GM19463 (cell line): Measurements from ENCODE around the gene SNED1.
"Not testable (repeated sequence)": the region's sequence is repeated elsewhere in the genome, so short reads cannot be mapped to it uniquely, and the experiment has no call there.

Experiments used
- ATAC-seq: cut with Tn5 transposase; IDR thresholded peaks from one replicate; pipeline ENCODE4 v1.9.1; 2021; ENCODE audit warnings: mild to moderate bottlenecking, moderate library complexity; ENCODE audit not compliant: unreplicated experiment

Gene SNED1

GRCh38 chr2:241081643-241082340 is 83.4 kb downstream of the SNED1 start:
- no peak for ATAC-seq

DNA sequence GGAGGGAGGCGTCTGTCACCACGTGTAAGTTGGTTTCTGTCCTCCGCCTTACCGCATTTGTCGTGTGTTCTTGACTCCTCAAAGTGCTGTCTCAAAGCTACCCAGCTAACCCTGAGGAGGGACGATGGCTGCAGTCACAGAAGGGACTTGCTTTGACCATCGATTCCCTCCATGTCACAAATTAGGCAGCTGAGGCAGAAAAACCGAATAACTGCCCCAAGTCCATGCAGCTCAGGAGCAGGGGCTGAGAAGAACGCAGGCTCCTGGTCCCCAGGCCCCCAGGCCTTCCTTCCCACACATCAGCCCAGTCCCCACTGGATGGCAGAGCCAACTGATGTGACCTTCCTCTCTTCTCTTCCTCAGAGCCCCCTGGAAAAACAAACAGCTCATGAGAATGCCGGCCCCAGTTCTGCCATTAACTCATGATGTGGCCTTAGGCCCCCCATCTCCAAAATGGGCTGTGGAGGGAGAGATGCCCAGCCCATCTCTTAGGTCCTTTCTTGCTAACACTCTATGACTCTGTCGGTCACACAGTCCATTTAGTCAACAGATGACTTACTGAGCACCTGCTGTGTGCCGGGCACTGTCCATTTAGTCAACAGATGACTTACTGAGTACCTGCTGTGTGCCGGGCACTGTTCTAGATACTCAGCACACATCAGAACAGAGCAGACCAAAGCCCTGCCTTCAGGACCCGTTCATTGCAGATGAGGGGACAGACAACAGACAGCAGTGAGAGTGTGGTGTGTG is 84.1 kb downstream of the SNED1 start:
- ATAC-seq, result no peak

GRCh38 chr2:241083091-241083415 is 84.6 kb downstream of the SNED1 start:
- ATAC-seq, result no peak

DNA sequence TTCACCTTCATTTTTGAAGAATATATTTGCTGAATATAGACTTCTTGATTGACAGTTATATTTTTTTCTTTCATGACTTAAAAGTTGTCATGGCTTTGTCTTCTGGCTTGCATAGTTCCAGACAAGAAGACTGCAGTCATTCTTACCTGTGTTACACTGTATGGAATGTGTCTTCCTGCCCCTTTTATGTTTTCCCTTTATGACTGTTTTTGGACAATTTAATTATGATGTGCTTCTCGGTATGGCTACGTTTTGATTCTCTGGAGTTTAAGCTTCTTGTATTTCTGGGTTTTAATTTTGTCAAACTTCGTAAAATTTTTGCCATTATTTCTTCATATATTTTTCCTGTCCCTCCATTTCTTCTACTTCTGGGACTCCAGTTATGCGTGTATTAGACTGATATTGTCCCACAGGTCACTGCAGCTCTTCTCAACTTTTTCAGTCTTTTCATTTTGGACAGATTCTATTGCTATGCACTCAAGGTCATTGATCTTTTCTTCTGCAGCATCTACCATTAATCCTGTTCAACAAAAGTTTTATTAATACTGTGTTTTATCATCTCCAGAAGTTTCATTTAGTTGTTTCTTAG is 86.5 kb downstream of the SNED1 start:
- ATAC-seq, result no peak

- ATAC-seq, result peak; percentile 73
These were observed 89.2 kb downstream of the SNED1 start for GRCh38 chr2:241087420-241088268.

DNA sequence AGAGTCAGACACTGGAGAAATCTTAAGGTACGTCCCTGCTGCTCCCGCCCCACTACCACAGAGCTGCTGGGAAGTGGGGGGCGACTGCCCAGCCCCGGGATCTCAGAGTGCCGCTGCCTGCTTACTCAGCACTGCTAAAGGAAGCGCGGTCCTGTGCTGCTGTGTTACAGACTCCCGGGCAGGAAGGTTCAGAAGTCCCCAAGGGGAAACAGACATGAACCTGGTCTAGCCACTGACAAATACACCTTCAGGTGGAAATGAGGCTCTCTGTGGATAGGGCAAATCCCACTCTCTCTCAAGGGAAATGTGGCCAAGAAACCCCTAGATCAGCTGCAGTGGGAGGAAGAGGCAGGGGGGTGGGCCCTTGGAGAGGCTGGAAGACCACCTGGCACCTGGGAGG is 90.0 kb downstream of the SNED1 start:
- ATAC-seq, result peak; percentile 25

GRCh38 chr2:241088791-241089732 is 90.6 kb downstream of the SNED1 start:
- no peak for ATAC-seq

- ATAC-seq, result no peak
These were observed 92.8 kb downstream of the SNED1 start for GRCh38 chr2:241091201-241091600.

DNA sequence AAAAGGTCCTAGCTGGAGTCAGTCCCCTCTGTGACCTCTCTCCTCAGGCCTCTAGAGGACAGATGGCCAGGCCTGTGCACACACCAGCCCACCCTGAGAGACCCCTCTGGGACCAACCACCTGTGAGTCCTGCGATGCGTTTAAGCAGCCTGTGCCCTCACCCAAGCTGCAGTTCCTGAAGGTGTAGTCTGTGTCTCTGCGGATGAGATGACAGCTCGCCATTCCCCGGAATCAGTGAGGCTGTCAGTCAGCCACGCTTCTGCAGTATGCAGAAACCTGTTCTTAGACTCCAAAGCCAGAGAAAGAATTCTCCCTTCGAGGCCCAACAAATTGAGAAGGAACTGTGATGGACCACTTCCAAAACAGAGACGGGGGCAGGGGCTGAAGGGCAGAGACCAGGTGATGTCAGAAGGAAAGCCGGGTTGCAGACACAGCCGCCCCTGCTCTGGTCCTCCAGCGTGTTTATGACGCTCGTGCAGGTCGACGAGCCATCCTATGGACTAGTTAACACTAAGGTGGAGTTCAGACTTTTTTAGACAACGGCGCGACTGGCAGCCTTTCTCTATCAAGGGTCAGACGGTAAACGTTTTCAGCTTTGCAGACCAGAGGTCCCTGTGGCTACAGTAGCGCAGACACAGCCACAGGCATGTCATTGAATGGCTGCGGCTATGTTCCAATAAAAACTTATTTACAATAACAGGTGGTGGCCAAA is 93.5 kb downstream of the SNED1 start:
- ATAC-seq, result no peak

DNA sequence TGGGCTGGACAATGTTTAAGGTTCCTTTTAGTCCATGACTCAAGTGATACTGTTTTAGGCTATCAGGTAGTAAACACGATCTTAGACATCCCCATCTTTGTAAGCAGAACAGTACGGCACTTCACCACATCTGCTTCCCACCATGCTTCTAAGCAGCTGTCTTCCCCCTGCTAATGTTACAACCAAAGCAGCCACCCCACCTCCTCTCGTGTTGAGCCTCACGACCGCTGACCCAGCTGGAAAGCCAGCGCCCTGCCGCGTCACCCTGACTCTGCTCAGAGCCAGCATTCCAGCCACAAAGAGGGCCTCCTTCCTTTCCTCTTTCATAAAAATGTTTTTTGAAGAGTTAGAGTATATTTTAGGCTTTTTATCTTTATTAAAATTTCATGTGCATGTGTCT is 94.3 kb downstream of the SNED1 start:
- no peak for ATAC-seq

- not testable (repeated sequence) for ATAC-seq
These were observed 94.8 kb downstream of the SNED1 start for GRCh38 chr2:241093133-241093781.

DNA sequence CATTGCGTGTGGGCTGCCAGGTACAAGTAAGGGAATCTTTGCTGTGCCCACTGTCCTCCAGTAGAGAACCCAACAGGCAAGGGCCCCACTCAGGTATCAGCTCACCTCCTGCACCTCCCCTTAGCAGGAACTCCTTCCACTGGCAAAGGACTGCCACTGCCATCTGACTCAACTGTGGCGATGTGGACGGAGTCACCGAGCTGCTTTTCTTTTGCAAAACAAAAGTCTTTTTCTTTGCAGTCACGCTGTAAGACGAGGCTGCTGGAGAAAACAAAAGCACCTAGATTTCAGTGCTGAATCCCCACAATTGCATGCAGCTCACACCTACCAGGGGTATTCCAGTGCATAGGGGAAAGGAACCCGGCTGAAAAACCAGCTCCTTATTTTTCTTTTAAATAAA is 95.8 kb downstream of the SNED1 start:
- ATAC-seq, result no peak

DNA sequence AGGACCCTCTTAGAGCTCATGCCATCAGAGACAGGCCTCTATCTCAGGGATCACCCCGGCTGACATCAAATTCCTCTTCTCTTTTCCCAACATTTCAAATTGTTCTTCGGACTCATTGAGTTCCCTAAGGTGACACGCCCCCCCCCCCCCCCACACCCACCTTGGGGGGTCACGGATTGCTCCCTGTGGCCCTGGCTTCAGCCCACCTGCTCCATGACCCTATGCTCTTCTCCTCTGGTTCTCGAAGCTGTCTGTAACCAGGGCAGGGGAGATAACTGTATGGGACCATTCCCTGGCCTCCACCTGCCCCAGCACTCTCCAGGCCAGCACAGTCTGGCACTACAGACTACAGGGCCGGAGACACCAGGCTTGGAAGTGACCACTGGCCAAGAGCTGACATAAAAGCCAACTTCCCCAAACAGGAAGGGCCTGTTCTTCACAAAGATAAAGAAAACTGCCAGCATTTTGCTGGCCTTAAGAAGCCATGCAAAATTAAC is 96.6 kb downstream of the SNED1 start:
- ATAC-seq, result no peak

DNA sequence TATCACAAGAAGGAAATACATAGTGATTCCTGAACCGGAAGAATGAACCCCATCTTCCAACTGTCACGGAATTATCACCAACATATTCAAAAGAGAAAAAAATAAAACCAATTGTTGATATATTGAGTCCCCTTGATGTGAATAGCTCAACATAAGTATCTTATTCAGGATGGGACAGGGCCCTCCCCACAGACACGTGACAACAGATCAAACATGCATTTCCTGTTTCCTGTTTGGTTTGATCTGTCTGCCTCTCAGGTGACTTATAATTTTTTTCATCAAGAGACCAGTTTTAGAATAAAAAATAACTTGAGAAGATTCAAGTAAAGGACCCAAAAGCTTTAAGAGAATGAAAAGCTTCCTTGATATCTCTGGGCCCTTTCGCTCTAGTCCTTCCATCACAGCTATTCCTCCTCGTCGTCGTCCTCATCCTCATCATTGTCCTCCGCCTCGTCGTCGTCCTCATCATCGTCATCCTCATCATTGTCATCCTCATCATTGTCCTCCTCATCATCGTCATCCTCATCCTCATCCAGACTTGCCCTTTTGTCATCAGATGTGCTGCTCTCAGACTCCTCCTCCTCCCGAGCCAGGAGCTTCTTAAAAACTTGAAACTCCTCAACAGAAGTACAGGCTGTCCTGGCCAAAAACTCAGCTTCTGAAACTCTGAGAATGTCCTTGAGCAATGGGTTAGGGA is 97.3 kb downstream of the SNED1 start:
- ATAC-seq, result no peak

DNA sequence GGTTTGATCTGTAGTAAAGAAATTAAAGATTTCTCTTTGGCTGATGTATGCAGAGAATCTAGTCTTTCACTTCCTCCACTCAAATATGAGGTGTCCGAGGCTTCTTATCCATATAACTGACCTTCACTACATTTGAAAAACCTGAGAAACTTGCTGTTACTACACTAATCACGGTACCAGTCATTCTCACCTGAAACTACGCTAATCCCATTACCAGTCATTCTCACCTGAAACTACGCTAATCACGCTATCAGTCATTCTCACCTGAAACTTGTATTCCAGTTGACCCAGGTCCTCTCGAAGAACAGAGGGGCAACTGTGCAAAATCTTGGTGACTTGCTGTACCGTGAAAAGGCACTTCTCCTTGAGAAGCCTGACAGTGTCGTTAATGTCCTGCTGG is 98.6 kb downstream of the SNED1 start:
- ATAC-seq, result peak; percentile 56

GRCh38 chr2:241099246-241099645 is 100.8 kb downstream of the SNED1 start:
- ATAC-seq, result no peak

DNA sequence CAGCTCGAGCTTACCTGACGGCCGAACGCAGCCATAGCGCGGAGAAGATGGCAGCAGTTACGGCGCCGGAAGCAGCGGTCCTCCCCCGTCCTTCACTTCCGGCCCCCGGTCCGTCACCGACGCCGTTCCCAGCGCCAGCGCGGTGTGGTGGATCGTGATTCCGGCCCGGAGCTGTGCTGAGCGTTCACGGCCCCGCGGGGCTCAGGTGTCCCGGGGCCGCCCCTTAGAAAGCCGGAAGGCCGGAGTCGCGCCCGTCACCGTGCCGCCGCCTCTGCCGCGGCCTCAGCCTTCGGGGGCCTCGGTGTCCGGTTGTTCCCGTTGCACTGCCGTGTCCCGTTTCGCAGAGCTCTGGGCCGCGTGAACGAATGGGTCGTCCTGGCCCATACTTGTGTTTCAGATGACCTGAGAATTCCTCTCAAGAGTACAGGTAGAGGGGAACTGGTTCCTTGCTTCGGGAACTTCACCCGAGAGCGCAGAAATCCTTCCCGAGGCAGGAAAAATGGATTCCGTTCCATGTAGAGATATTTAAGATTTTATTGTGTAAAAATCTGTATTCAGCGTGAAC is 103.9 kb downstream of the SNED1 start, which contains the start of gene MTERF4:
TSS of gene MTERF4 (minus strand) at position 49 of the 565 bp plus-strand sequence. CDS start at position 35, 14 bp downstream.
- ATAC-seq, result peak; percentile 93

DNA sequence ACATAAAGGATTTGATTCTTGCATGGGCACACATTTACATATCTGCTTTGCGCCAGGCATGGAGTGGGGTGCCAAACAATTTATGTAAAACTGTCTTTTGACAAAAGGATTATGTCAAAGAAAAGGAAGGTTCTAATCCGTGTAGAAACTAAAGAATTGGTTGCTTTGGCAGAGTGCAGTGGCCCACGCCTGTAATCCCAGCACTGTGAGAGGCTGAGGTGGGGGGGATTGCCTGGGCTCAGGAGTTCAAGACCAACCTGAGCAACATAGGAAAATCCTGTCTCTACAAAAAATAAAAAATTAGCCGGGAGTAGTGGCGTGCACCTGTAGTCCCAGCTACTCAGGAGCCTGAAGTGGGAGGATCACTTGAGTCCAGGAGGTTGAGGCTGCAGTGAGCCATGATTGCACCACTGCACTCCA is 104.8 kb downstream of the SNED1 start:
- ATAC-seq, result no peak
